ENCODE measurements around the gene ARSI. TPM values are rescaled to one million over a fixed set of nuclear protein-coding genes. Genes with fewer than 3 reads are reported as not detected.
A peak's percentile ranks its signal among the peaks of the same experiment; 100 is the strongest.

ARSI gene
- total RNA-seq, 1 donor from 2014 or later: 0.51 TPM

DNA sequence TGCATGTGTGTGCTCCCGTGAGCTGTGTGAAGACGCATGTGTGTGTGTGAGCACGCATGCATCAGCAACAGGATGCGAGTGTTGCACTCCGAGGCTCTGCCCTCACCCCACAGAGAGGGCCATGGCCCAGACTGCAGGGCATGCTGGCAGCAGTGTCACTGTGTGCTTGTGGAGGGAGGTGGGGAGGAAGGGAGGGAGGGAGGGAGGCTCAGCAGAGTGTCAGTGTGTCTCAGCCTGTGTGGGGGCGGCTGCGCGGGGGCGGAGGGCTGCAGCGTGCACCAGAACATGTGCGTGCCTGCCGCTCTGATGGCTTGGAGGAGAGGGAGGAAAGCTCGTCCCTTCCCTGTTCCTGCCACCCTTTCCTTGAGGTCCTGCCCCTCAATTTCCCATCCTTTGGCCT lies 18.4 kb downstream of the ARSI start:
- Mint-ChIP-seq H3K27me3 (ENCODE audit: low read depth) (peaks cover 7% of the 10 kb centered on the region), H3K27ac (ENCODE audit: unreplicated experiment) (no peak overlapping the region), H3K4me1 (peaks cover 24% of the 10 kb centered on the region), H3K4me3 (no peak overlapping the region), H3K9me3 (no peaks in the 10 kb centered on the region), H3K36me3 (ENCODE audit: low read depth) (no peaks in the 10 kb centered on the region)
- DNase-seq (ENCODE audit: low read depth, low spot score): no peak
- TF ChIP-seq, protein P1, sequence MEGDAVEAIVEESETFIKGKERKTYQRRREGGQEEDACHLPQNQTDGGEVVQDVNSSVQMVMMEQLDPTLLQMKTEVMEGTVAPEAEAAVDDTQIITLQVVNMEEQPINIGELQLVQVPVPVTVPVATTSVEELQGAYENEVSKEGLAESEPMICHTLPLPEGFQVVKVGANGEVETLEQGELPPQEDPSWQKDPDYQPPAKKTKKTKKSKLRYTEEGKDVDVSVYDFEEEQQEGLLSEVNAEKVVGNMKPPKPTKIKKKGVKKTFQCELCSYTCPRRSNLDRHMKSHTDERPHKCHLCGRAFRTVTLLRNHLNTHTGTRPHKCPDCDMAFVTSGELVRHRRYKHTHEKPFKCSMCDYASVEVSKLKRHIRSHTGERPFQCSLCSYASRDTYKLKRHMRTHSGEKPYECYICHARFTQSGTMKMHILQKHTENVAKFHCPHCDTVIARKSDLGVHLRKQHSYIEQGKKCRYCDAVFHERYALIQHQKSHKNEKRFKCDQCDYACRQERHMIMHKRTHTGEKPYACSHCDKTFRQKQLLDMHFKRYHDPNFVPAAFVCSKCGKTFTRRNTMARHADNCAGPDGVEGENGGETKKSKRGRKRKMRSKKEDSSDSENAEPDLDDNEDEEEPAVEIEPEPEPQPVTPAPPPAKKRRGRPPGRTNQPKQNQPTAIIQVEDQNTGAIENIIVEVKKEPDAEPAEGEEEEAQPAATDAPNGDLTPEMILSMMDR (conservative IDR thresholded peaks at IDR 0.05): no peak

DNA sequence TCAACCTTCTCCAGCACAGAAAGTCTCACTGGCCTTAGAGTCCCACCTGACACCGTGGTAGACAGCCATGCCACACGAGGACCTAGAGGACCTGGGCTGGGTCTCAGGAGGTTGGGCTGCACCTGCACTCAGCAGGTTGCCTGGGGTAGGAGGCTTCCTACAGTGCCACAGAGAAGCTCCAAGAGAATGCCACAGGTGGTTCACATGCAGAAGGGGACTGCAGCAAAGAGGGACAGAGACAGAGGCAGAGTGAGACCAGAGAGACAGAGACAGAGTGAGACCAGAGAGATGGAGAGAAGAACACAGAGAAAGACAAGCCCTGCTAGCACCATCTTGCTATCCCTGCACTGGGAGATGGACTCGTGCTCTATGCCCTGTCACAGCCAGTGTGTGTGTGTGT lies 18.8 kb downstream of the ARSI start:
- H3K27ac Mint-ChIP-seq (ENCODE audit: unreplicated experiment): peak overlapping the region; percentile 76
- TF ChIP-seq, protein P1 (conservative IDR thresholded peaks at IDR 0.05): no peak
- no peak overlapping the region for H3K4me3 Mint-ChIP-seq
- H3K27me3 Mint-ChIP-seq (ENCODE audit: low read depth): peaks cover 7% of the 10 kb centered on the region
- no peaks in the 10 kb centered on the region for H3K36me3 Mint-ChIP-seq (ENCODE audit: low read depth)
- H3K4me1 Mint-ChIP-seq: peaks cover 20% of the 10 kb centered on the region
- DNase-seq (ENCODE audit: low read depth, low spot score): no peak
- no peaks in the 10 kb centered on the region for H3K9me3 Mint-ChIP-seq

DNA sequence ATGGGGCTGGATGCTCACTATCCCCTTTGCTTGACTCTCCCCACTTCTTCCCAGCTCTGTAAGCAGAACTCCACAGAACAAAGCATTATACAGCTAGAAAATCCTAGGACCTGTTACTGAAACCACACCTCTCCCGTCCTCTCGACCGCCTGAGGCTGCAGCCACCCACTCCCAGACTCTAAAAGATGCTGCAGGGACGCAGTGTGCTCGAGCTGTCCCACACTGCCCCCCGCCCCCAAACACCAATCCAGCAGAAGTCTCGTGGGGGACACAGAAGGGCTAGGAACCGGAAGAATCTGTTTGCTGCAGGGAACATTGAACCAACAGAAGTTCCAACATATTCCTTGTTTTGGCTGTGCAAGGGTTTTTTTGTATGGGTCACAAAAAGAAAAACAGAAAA lies 20.7 kb downstream of the ARSI start:
- Mint-ChIP-seq H3K9me3 (no peaks in the 10 kb centered on the region), H3K4me1 (peaks cover 13% of the 10 kb centered on the region), H3K36me3 (ENCODE audit: low read depth) (no peaks in the 10 kb centered on the region), H3K27me3 (ENCODE audit: low read depth) (peaks cover 7% of the 10 kb centered on the region), H3K27ac (ENCODE audit: unreplicated experiment) (no peak overlapping the region), H3K4me3 (no peak overlapping the region)
- TF ChIP-seq, protein P1 (conservative IDR thresholded peaks at IDR 0.05): no peak
- no peak for DNase-seq (ENCODE audit: low read depth, low spot score)

DNA sequence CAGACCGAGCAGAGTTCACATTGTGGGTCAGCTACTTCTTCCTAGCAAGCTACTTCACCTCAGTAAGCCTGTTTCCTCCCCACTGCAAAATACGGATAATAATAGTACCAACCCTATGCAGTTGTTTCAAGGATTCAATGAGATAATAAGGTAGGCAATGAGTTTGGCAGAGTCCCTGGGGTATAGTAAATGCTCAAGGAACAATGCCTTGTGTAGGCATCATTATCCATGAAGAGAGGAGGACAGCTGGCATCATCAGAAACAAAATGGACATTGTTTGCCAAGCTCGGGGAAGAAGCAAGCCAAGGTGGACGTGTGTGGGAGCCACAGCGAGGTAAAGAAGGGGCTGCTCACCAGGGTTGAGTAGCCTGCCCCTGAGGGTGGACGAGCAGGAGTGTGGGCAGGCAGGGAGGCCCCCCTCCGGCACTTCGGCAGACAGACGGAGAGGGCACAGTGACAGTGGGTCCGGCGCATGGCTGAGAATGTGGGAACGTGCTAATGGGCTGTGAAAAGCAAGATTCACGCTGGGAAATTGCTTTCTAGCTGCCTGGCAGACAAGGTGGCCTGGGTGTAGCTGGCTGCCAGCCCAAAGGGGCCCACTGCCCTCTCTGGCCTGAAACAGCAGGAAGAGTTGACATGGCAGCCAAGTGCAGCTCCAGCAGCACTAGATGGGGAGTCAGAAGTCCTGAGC lies 23.2 kb downstream of the ARSI start:
- DNase-seq (ENCODE audit: low read depth, low spot score): no peak
- H3K27me3 Mint-ChIP-seq (ENCODE audit: low read depth): peaks cover 9% of the 10 kb centered on the region
- no peak overlapping the region for H3K27ac Mint-ChIP-seq (ENCODE audit: unreplicated experiment)
- H3K4me3 Mint-ChIP-seq: no peak overlapping the region
- H3K9me3 Mint-ChIP-seq: no peaks in the 10 kb centered on the region
- H3K4me1 Mint-ChIP-seq: peaks cover 13% of the 10 kb centered on the region
- TF ChIP-seq, protein P1 (conservative IDR thresholded peaks at IDR 0.05): no peak
- H3K36me3 Mint-ChIP-seq (ENCODE audit: low read depth): no peaks in the 10 kb centered on the region

DNA sequence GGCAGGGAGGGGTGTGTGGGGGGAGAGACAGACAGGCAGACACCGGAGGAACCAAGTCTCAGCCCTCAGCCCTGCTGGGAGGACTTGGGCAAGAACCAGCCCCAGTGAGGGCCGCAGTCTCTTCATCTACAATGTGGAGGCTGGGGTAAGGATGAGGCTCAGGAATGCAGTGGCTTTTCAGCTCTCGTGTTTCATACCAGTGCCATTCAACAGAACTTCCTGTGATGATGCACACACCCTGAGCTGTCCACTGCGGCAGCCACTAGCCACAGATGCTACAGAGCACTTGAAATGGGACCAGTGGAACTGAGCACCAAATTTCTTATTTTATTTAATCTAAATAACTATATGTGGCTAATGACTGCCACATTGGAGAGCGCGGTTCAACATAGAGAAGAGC lies 23.8 kb downstream of the ARSI start:
- Mint-ChIP-seq H3K36me3 (ENCODE audit: low read depth) (no peaks in the 10 kb centered on the region), H3K4me1 (peaks cover 13% of the 10 kb centered on the region), H3K9me3 (no peaks in the 10 kb centered on the region), H3K27me3 (ENCODE audit: low read depth) (peaks cover 9% of the 10 kb centered on the region), H3K4me3 (no peak overlapping the region), H3K27ac (ENCODE audit: unreplicated experiment) (no peak overlapping the region)
- DNase-seq (ENCODE audit: low read depth, low spot score): no peak
- TF ChIP-seq, protein P1 (conservative IDR thresholded peaks at IDR 0.05): no peak
